Activated B cell treated with CpG ODN at 0.5 μM for 24 hours (primary cell): ENCODE data around the gene ABT1. TPM values are rescaled to one million over a fixed set of nuclear protein-coding genes. Genes with fewer than 3 reads are reported as not detected.

Experiments used
- ATAC-seq: fragments of 200-7000 bp; cut with Tn5 transposase; one replicate; pipeline ENCODE4 v1.10.0; 2021; ENCODE audit warnings: low read depth, mild to moderate bottlenecking, moderate library complexity
- CTCF ChIA-PET: fragments of 350-600 bp; sonication (Branson Sonifier 250); formaldehyde crosslinking; loops from one replicate; lab custom pipeline; 2021; ENCODE audit warnings: antibody characterized with exemption; lab: Charles Lee
- POLR2A ChIA-PET: fragments of 350-600 bp; sonication (Branson Sonifier 250); formaldehyde crosslinking; loops from one replicate; lab custom pipeline; 2021; ENCODE audit warnings: antibody characterized with exemption; lab: Charles Lee
- DNase-seq: peaks from one replicate; pipeline ENCODE4 v3.0.0; 2022
- H3K27ac Mint-ChIP-seq: one replicate; pipeline ENCODE4 v1.8.0; 2020; ENCODE audit warnings: mixed read lengths
- H3K27me3 Mint-ChIP-seq: one replicate; pipeline ENCODE4 v1.8.0; 2021; ENCODE audit warnings: mixed read lengths
- H3K36me3 Mint-ChIP-seq: one replicate; pipeline ENCODE4 v1.8.0; 2021; ENCODE audit warnings: low read depth, mixed read lengths
- H3K4me1 Mint-ChIP-seq: one replicate; pipeline ENCODE4 v1.8.0; 2021; ENCODE audit warnings: mixed read lengths
- H3K4me3 Mint-ChIP-seq: one replicate; pipeline ENCODE4 v1.8.0; 2020; ENCODE audit warnings: mild to moderate bottlenecking, mixed read lengths
- H3K9me3 Mint-ChIP-seq: one replicate; pipeline ENCODE4 v1.8.0; 2020; ENCODE audit warnings: mixed read lengths
- intact Hi-C: fragments of 100-400 bp; cut with micrococcal nuclease; formaldehyde crosslinking; loops from one replicate; pipeline ENCODE4 v1.15.1; 2024
- total RNA-seq: library from RNA; stranded (reverse); gene quantifications from 2 replicates; pipeline ENCODE4 v1.2.3, GENCODE V29; 2022
- TF ChIP-seq, protein P1 (sequence below): fragments of 200-600 bp; IDR thresholded peaks from one replicate; pipeline ENCODE4 v1.8.0; 2022; ENCODE audit warnings: antibody characterized with exemption, mild to moderate bottlenecking

The ABT1 gene
- total RNA-seq, 1 donor from 2014 or later, result 30.7 TPM

DNA sequence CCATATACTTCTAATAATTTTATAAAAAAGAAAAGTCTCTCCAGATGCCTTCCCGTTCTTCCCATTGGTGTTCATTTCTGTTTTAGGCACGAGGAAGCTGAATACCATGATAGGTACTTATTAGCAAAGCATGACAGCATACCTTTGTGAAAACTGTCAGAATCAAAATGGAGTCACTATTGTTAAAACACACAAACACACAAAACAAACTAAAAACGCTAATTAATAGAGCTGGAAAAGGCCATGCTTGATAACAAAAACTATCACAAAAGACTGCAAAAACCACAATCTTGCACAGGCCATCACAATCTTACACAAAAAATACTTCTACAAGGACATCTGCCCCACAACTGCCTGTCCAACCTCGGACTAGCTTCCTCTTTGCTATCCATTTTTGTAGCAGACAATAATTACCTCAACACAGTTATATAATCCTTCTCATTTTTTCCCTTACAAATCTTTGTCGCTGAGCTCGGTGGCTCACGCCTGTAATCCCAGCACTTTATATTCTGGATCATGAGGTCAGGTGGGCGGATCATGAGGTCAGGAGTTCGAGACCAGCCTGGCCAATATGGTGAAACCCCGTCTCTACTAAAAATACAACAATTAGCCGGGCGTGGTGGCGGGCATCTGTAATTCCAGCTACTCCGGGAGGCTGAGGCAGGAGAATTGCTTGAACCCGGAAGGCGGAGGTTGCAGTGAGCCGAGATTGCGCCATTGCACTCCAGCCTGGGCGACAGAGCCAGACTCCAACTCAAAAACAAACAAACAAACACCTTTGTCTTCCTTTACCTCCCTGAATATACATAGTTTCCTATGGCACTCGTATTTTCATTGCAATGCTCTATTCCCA, 3.2 kb upstream of the ABT1 start:
- TF ChIP-seq, protein P1, sequence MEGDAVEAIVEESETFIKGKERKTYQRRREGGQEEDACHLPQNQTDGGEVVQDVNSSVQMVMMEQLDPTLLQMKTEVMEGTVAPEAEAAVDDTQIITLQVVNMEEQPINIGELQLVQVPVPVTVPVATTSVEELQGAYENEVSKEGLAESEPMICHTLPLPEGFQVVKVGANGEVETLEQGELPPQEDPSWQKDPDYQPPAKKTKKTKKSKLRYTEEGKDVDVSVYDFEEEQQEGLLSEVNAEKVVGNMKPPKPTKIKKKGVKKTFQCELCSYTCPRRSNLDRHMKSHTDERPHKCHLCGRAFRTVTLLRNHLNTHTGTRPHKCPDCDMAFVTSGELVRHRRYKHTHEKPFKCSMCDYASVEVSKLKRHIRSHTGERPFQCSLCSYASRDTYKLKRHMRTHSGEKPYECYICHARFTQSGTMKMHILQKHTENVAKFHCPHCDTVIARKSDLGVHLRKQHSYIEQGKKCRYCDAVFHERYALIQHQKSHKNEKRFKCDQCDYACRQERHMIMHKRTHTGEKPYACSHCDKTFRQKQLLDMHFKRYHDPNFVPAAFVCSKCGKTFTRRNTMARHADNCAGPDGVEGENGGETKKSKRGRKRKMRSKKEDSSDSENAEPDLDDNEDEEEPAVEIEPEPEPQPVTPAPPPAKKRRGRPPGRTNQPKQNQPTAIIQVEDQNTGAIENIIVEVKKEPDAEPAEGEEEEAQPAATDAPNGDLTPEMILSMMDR, result no peak
- Mint-ChIP-seq H3K9me3 (no peaks in the 10 kb centered on the region), H3K4me1 (peaks cover 12% of the 10 kb centered on the region), H3K36me3 (peaks cover 7% of the 10 kb centered on the region), H3K27me3 (peaks cover 18% of the 10 kb centered on the region), H3K4me3 (no peak overlapping the region), H3K27ac (no peak overlapping the region)
- CTCF ChIA-PET, result interaction anchor here (1.6 to 3.4 kb wide), 2 partner anchors 24 to 252 kb away, joined by 4 to 23 read pairs; no protein-coding TSS in a partner anchor
- POLR2A ChIA-PET, result interaction anchor here (0.6 to 4.9 kb wide), 3 partner anchors 16 to 407 kb away, joined by 3 to 15 read pairs (median 10); a partner anchor contains a TSS
- intact Hi-C loops, result loop anchor here (10.0 kb wide), 2 partner anchors 881 to 1271 kb away; partner anchors contain the start of gene ZNF184
- no peak for DNase-seq
- no peak for ATAC-seq

DNA sequence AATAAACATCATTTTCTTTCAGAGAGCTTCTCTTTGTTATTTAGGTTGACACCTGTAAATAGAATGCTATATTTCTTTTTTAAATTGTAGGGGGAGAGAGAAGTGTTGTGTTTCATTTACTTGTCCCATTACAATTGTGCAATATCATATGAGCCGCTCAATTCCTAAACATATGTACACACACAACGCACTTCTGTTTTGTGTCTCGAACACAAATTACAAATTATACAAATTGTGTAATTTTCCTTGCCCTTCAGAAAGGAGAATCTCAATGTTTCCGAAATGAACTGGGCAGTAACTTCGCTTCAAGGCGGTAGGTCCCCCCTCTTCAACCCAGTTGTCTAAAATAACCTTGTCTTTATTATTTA, 2.6 kb upstream of the ABT1 start:
- POLR2A ChIA-PET, result interaction anchor here (0.6 to 4.9 kb wide), 3 partner anchors 16 to 408 kb away, joined by 3 to 15 read pairs (median 10); a partner anchor contains a TSS
- H3K27ac Mint-ChIP-seq, result no peak overlapping the region
- ATAC-seq (no peak), DNase-seq (no peak)
- no peaks in the 10 kb centered on the region for H3K9me3 Mint-ChIP-seq
- intact Hi-C loops, result loop anchor here (10.0 kb wide), 2 partner anchors 881 to 1271 kb away; partner anchors contain the start of gene ZNF184
- H3K4me1 Mint-ChIP-seq, result peaks cover 13% of the 10 kb centered on the region
- TF ChIP-seq, protein P1, result no peak
- CTCF ChIA-PET, result interaction anchor here (1.6 to 3.4 kb wide), 4 partner anchors 23 to 435 kb away, joined by 4 to 37 read pairs (median 14); no protein-coding TSS in a partner anchor
- peaks cover 11% of the 10 kb centered on the region for H3K36me3 Mint-ChIP-seq
- H3K27me3 Mint-ChIP-seq, result peaks cover 18% of the 10 kb centered on the region
- H3K4me3 Mint-ChIP-seq, result no peak overlapping the region

DNA sequence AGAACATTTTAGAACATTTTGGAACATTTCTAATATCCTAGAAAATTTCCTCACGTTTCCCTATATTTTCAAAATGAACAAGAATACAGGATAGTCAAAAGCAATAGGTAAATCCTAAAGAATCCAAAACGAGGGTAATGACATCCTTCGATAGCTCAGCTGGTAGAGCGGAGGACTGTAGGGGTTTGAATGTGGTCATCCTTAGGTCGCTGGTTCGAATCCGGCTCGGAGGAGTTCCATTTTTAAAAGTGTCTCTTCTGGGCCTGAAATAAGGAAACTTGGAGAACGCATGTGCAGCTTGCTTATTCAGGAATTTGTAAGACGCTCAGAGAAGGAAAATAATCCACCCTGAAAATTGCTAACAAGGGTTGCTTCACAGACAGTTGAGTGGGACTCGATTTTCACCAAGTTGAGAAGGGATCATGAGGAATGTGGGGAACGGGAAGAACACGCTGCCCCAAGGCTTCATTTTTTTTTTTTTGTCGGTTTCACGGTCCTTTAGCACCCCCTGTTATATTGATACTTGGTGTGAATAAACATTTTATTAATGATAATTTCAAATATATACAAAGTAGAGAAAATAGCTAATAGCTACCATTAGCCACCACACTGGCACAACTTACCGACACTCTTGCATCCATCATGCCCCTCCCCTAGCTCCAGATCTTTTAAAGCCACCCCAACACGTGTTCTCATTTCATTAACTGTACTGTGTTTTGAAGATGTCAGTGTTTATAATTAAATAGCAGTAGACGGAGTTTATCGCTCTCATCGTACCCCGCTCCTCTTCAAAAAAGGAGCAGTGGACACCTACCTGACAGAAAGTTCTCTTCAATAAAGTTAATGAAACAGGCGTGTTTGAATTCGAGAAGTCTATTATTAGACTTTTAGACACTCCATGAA, 1.8 kb upstream of the ABT1 start:
- DNase-seq (no peak), ATAC-seq (no peak)
- H3K27me3 Mint-ChIP-seq, result peaks cover 13% of the 10 kb centered on the region
- H3K36me3 Mint-ChIP-seq, result peaks cover 20% of the 10 kb centered on the region
- H3K9me3 Mint-ChIP-seq, result no peaks in the 10 kb centered on the region
- intact Hi-C loops, result loop anchor here (1.0 to 10.0 kb wide), 6 partner anchors 23 to 1270 kb away; partner anchors contain the start of gene ZNF184
- CTCF ChIA-PET, result interaction anchor here (0.5 to 3.4 kb wide), 28 partner anchors 10 to 1243 kb away, joined by 3 to 37 read pairs (median 4); partner anchors contain the start of gene HMGN4
- H3K4me3 Mint-ChIP-seq, result peak overlapping the region; percentile 19
- H3K4me1 Mint-ChIP-seq, result peaks cover 17% of the 10 kb centered on the region
- H3K27ac Mint-ChIP-seq, result peak overlapping the region; percentile 5
- TF ChIP-seq, protein P1, result no peak
- POLR2A ChIA-PET, result interaction anchor here (0.7 to 4.9 kb wide), 24 partner anchors 17 to 1242 kb away, joined by 3 to 15 read pairs (median 5); partner anchors contain the start of gene HMGN4

DNA sequence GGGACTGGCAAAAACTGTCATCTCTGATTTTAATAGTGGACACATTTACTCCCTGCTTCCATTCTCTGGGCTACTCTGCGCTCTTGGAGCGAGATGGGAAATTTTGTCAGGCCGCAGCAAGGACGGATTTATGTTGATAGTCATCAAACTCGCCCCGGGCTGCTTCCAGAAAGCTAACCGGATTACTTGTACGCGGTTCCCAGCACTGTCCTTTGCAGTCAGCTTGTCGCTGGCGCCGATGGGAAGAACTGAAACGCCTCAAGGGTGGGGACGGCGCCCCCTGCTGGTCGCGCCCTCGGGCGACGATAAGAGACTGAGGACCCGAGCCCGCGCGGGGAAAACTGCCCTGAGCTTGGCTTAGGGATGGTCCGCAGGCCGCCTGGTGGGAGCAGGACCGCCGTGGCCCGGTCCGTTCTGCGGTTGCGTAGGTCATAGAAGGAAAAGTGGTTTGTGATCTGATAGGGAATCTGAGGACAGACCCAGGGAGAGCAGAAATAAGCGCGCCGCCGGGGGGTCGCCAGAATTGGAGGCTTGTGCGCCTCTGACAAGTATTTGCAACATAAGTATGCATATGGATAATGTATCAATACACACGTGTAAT, 984 bp upstream of the ABT1 start:
- Mint-ChIP-seq H3K27me3 (peaks cover 12% of the 10 kb centered on the region), H3K36me3 (peaks cover 28% of the 10 kb centered on the region)

More for the DNA sequence above, 984 bp upstream of the ABT1 start:
- H3K4me3 Mint-ChIP-seq, result no peak overlapping the region
- ChIA-PET POLR2A (interaction anchor here (0.6 to 4.9 kb wide), 25 partner anchors 18 to 1241 kb away, joined by 3 to 15 read pairs (median 5); partner anchors contain the start of gene HMGN4), CTCF (interaction anchor here (0.5 to 3.4 kb wide), 32 partner anchors 10 to 1242 kb away, joined by 3 to 37 read pairs (median 4); partner anchors contain the start of gene HMGN4)
- H3K9me3 Mint-ChIP-seq, result no peaks in the 10 kb centered on the region
- peaks cover 17% of the 10 kb centered on the region for H3K4me1 Mint-ChIP-seq
- no peak overlapping the region for H3K27ac Mint-ChIP-seq
- ATAC-seq, result peak; percentile 56
- intact Hi-C loops, result loop anchor here (1.0 to 10.0 kb wide), 16 partner anchors 18 to 1541 kb away; partner anchors contain the start of gene ZNF184
- peak; percentile 85 for DNase-seq
- TF ChIP-seq, protein P1, result peak; percentile 86
